HepG2 (cell line): ENCODE measurements around the gene SNAP47. TPM values are rescaled to one million over a fixed set of nuclear protein-coding genes. Genes with fewer than 3 reads are reported as not detected.

Experiments
- ATAC-seq: fragments of 200-7000 bp; cut with Tn5 transposase; 3 replicates; pipeline ENCODE4 v1.9.1; 2020; ENCODE audit warnings: mild to moderate bottlenecking, moderate library complexity
- BruUV-seq: library from RNA; stranded (reverse); fragments of 400-500 nt; replicated peaks from 2 replicates; lab custom pipeline; 2021; lab: Mats Ljungman, UMichigan
- CTCF ChIA-PET: fragments of 300-600 bp; formaldehyde crosslinking; extraction: SDS; loops from one replicate; lab custom pipeline; 2021; ENCODE audit warnings: low total read pairs, inconsistent platforms, low intra/inter-chr PET ratio; lab: Yijun Ruan, JAX
- POLR2A ChIA-PET: fragments of 350-600 bp; sonication (Branson Sonifier 250); formaldehyde crosslinking; loops from one replicate; lab custom pipeline; 2020; ENCODE audit warnings: antibody characterized with exemption, inconsistent platforms; lab: Yijun Ruan, JAX
- DNase-seq: peaks from one replicate; pipeline ENCODE4 v3.0.0-alpha.2; 2015; ENCODE audit warnings: low spot score
- FAIRE-seq: peaks from 3 replicates; lab custom pipeline; 2011; peaks lifted over from hg19 to GRCh38; lab: Jason Lieb, UNC
- H2AFZ ChIP-seq: one replicate; pipeline ENCODE4 v1.6.1; 2011; ENCODE audit warnings: low read length, inconsistent platforms
- H3K27ac ChIP-seq: fragments of 300-600 bp; 3 replicates; pipeline ENCODE4 v1.8.0; 2011; ENCODE audit warnings: mixed run types, mild to moderate bottlenecking, mixed read lengths, low read length, inconsistent platforms; ENCODE audit not compliant: insufficient read depth; ENCODE audit errors: extremely low read length
- H3K27me3 ChIP-seq, 2 experiments: fragments of 200-600 bp in 1 of 2; 2 replicates in 1 of 2; 3 replicates in 1 of 2; pipeline versions ENCODE4 v1.6.0 to v1.8.0; 2011; ENCODE audit warnings: low read length in 2 of 2, mild to moderate bottlenecking in 2 of 2, moderate library complexity in 2 of 2, inconsistent platforms in 1 of 2; ENCODE audit not compliant: insufficient read depth in 2 of 2, control insufficient read depth in 1 of 2
- H3K36me3 ChIP-seq, 2 experiments: fragments of 200-600 bp in 1 of 2; replicated peaks in 1 of 2; 2 replicates in 1 of 2; 3 replicates in 1 of 2; pipeline versions ENCODE4 v1.5.1 to v1.8.0; 2011; ENCODE audit warnings: low read length in 2 of 2, inconsistent platforms in 1 of 2; ENCODE audit not compliant: insufficient read depth in 2 of 2, control insufficient read depth in 1 of 2
- H3K4me1 ChIP-seq: 2 replicates; pipeline ENCODE4 v1.5.1; 2012; ENCODE audit warnings: low read length, inconsistent platforms; ENCODE audit not compliant: insufficient read depth
- H3K4me2 ChIP-seq: 2 replicates; pipeline ENCODE4 v1.6.0; 2011; ENCODE audit warnings: low read depth, low read length, inconsistent platforms
- H3K4me3 ChIP-seq, 3 experiments: fragments of 200-600 bp in 1 of 3; sonication (generic), shearing (Covaris generic) in 1 of 3; replicated peaks in 1 of 3; 2 replicates each; pipeline ENCODE4 v1.5.1; 2011 to 2016; ENCODE audit warnings: low read length in 3 of 3, inconsistent platforms in 2 of 3, low read depth in 2 of 3, mild to moderate bottlenecking in 2 of 3, control low read depth in 1 of 3, mixed read lengths in 1 of 3; ENCODE audit not compliant: insufficient read depth in 1 of 3
- H3K79me2 ChIP-seq: one replicate; pipeline ENCODE4 v1.6.1; 2011; ENCODE audit warnings: low read length, inconsistent platforms; ENCODE audit not compliant: insufficient read depth
- H3K9ac ChIP-seq: 2 replicates; pipeline ENCODE4 v1.6.0; 2011; ENCODE audit warnings: mild to moderate bottlenecking, low read depth, low read length, inconsistent platforms; ENCODE audit not compliant: insufficient read depth
- H3K9me3 ChIP-seq: 2 replicates; pipeline ENCODE4 v1.5.1; 2012; ENCODE audit warnings: mild to moderate bottlenecking, low read length
- H4K20me1 ChIP-seq: 2 replicates; pipeline ENCODE4 v1.6.0; 2011; ENCODE audit warnings: inconsistent platforms, mild to moderate bottlenecking, low read length, moderate library complexity; ENCODE audit not compliant: insufficient read depth
- DDIT3 ChIP-seq: sonication (generic); formaldehyde crosslinking; IDR thresholded peaks from 2 replicates; pipeline ENCODE4 v1.4.0; 2020; ENCODE audit warnings: mild to moderate bottlenecking, missing genetic modification reagents
- DR1 ChIP-seq: sonication (generic); formaldehyde crosslinking; IDR thresholded peaks from 2 replicates; pipeline ENCODE4 v1.8.0; 2021; ENCODE audit warnings: mild to moderate bottlenecking, missing genetic modification reagents, inconsistent platforms
- MBD4 ChIP-seq: IDR thresholded peaks from 2 replicates; pipeline ENCODE4 v1.6.1; 2012; ENCODE audit warnings: low read length, inconsistent platforms, borderline replicate concordance
- PHF8 ChIP-seq: sonication (generic); formaldehyde crosslinking; IDR thresholded peaks from 2 replicates; pipeline ENCODE4 v1.5.0; 2020; ENCODE audit warnings: missing genetic modification reagents
- RBFOX2 ChIP-seq: fragments of 200-400 bp; formaldehyde crosslinking; IDR thresholded peaks from 2 replicates; pipeline ENCODE4 v1.6.1; 2017; ENCODE audit warnings: low read depth, mild to moderate bottlenecking, low read length
- TFAP4 ChIP-seq: sonication (generic); IDR thresholded peaks from 2 replicates; pipeline ENCODE4 v1.6.1; 2016; ENCODE audit warnings: low read depth, borderline replicate concordance
- TOPORS ChIP-seq: sonication (generic); formaldehyde crosslinking; IDR thresholded peaks from 2 replicates; pipeline ENCODE4 v1.8.0; 2023; ENCODE audit warnings: mild to moderate bottlenecking, missing genetic modification reagents
- ZC3H4 ChIP-seq: sonication (generic); formaldehyde crosslinking; IDR thresholded peaks from 2 replicates; pipeline ENCODE4 v1.4.0; 2020; ENCODE audit warnings: missing genetic modification reagents, borderline replicate concordance
- ZFX ChIP-seq: sonication (generic); formaldehyde crosslinking; IDR thresholded peaks from 2 replicates; pipeline ENCODE4 v1.4.0; 2020; ENCODE audit warnings: mild to moderate bottlenecking, low read depth, missing genetic modification reagents, moderate library complexity
- ZNF292 ChIP-seq: sonication (generic); formaldehyde crosslinking; IDR thresholded peaks from 2 replicates; pipeline ENCODE4 v1.8.1; 2022; ENCODE audit warnings: mild to moderate bottlenecking, low read depth, missing genetic modification reagents, borderline replicate concordance
- ZNF333 ChIP-seq: sonication (generic); formaldehyde crosslinking; IDR thresholded peaks from 2 replicates; pipeline ENCODE4 v1.4.0; 2020; ENCODE audit warnings: mild to moderate bottlenecking, missing genetic modification reagents, borderline replicate concordance
- ZNF33B ChIP-seq: sonication (generic); formaldehyde crosslinking; IDR thresholded peaks from 2 replicates; pipeline ENCODE4 v1.5.1; 2020; ENCODE audit warnings: mild to moderate bottlenecking, missing genetic modification reagents
- ZNF501 ChIP-seq: sonication (generic); formaldehyde crosslinking; IDR thresholded peaks from 2 replicates; pipeline ENCODE4 v1.5.1; 2020; ENCODE audit warnings: mild to moderate bottlenecking, moderate library complexity, missing genetic modification reagents
- ZNF563 ChIP-seq: sonication (generic); formaldehyde crosslinking; IDR thresholded peaks from 2 replicates; pipeline ENCODE4 v1.8.0; 2022; ENCODE audit warnings: mild to moderate bottlenecking, moderate library complexity, missing genetic modification reagents
- ZNF816 ChIP-seq: sonication (generic); formaldehyde crosslinking; IDR thresholded peaks from 2 replicates; pipeline ENCODE4 v1.8.0; 2022; ENCODE audit warnings: missing genetic modification reagents, mild to moderate bottlenecking, borderline replicate concordance
- ZNF850 ChIP-seq: sonication (generic); formaldehyde crosslinking; conservative IDR thresholded peaks from 2 replicates; pipeline ENCODE4 v1.9.0; 2021; ENCODE audit warnings: mild to moderate bottlenecking, missing genetic modification reagents
- ZSCAN29 ChIP-seq: sonication (generic); formaldehyde crosslinking; conservative IDR thresholded peaks from 2 replicates; pipeline ENCODE4 v1.4.0; 2020; ENCODE audit warnings: mild to moderate bottlenecking, missing genetic modification reagents
- WGBS: methylation state at CpG from one replicate; pipeline ENCODE4 v1.1.6; 2017; ENCODE audit warnings: low lambda C conversion rate; 5-methylcytosine and 5-hydroxymethylcytosine counted together
- in situ Hi-C: cut with HindIII; loops from 2 replicates; pipeline ENCODE4 v1.10.0; 2017; ENCODE audit warnings: low pct_unique_long_range_greater_than_20kb; ENCODE audit not compliant: extremely low pct_ligation_motif_present
- intact Hi-C: fragments of 100-400 bp; cut with micrococcal nuclease; formaldehyde crosslinking; loops from one replicate; pipeline ENCODE4 v1.10.0; 2022; ENCODE audit not compliant: unreplicated experiment
- polyA plus RNA-seq, 8 experiments: library from polyadenylated mRNA; depleted of rRNA in 3 of 8; stranded (reverse) in 7 of 8; unstranded in 1 of 8; fragments of >200 nt; fragmentation: Illumina TruSeq in 4 of 8; extraction: Trizol in 4 of 8; gene quantifications; 2 replicates each; pipeline versions ENCODE4 v1.2.1 to v1.2.3, GENCODE V29; 2011 to 2016; ENCODE audit warnings: low read depth in 4 of 8, missing spikeins in 1 of 8, mixed read lengths in 1 of 8; ENCODE audit not compliant: insufficient read depth in 1 of 8
- total RNA-seq, 5 experiments: library from RNA; depleted of rRNA; stranded (reverse); fragments of >200 nt; fragmentation: Illumina TruSeq; extraction: Trizol; gene quantifications; 2 replicates each; pipeline ENCODE4 v1.2.3, GENCODE V29; 2016; ENCODE audit warnings: low read depth in 1 of 5
- TF ChIP-seq, protein P1 (sequence below): sonication (generic); formaldehyde crosslinking; IDR thresholded peaks from 2 replicates; pipeline ENCODE4 v1.8.1; 2022; ENCODE audit warnings: low read depth, mild to moderate bottlenecking, missing genetic modification reagents
- TF ChIP-seq, protein P2 (sequence below): sonication (generic); formaldehyde crosslinking; IDR thresholded peaks from 2 replicates; pipeline ENCODE4 v1.5.0; 2020; ENCODE audit warnings: mild to moderate bottlenecking, missing genetic modification reagents, moderate library complexity

The SNAP47 gene
- total and polyA plus RNA-seq, 2 of the 13 experiments (the other 11 are each of a cell fraction or from before 2014, with no cell fraction given) = 13.6 to 25.1 TPM

GRCh38 chr1:227730630-227731151 is 4.5 kb upstream of the SNAP47 start:
- no TSS peak for BruUV-seq
- H3K27ac ChIP-seq = peak overlapping the region; percentile 32
- DNase-seq (peak; percentile 21), FAIRE-seq (no peak), ATAC-seq (peak; percentile 2)
- H3K9me3 ChIP-seq = no peaks in the 10 kb centered on the region
- no peak overlapping the region for H3K9ac ChIP-seq
- peaks cover 4 to 9% of the 10 kb centered on the region in 2 experiments; a peak in 1 of 5 replicates for H3K36me3 ChIP-seq
- peaks cover 50% of the 10 kb centered on the region for H3K4me1 ChIP-seq
- ChIA-PET CTCF (no interaction called here), POLR2A (no interaction called here)
- intact Hi-C loops = no loop called here
- in situ Hi-C loops = no loop called here
- WGBS = no CpG with 5 or more reads among the region's 16 CpGs
- H3K79me2 ChIP-seq = peaks cover 14% of the 10 kb centered on the region
- H3K27me3 ChIP-seq = no peaks in the 10 kb centered on the region; a peak in 1 of 5 replicates
- H4K20me1 ChIP-seq = peaks cover 9% of the 10 kb centered on the region; the same call in 1 of the 2 replicates
- H3K4me2 ChIP-seq = peak overlapping the region; percentile 55
- H3K4me3 ChIP-seq = peak overlapping the region in 1 of 3 experiments; percentile 23; a peak in 1 of 6 replicates
- H2AFZ ChIP-seq = no peak overlapping the region
- no peak for TF ChIP-seq DDIT3 (CRISPR knock-in tag)
- no peak for TF ChIP-seq ZNF333
- TF ChIP-seq RBFOX2 = peak; percentile 47; the same call in 1 of the 2 replicates
- 0 out of 2 replicates have a peak, but pooled peaks have one; percentile 18 for TF ChIP-seq PHF8 (CRISPR knock-in tag)
- TF ChIP-seq DR1 = no peak
- 0 out of 2 replicates have a peak, but pooled peaks have one; percentile 3 for TF ChIP-seq TOPORS
- TF ChIP-seq, protein P1, sequence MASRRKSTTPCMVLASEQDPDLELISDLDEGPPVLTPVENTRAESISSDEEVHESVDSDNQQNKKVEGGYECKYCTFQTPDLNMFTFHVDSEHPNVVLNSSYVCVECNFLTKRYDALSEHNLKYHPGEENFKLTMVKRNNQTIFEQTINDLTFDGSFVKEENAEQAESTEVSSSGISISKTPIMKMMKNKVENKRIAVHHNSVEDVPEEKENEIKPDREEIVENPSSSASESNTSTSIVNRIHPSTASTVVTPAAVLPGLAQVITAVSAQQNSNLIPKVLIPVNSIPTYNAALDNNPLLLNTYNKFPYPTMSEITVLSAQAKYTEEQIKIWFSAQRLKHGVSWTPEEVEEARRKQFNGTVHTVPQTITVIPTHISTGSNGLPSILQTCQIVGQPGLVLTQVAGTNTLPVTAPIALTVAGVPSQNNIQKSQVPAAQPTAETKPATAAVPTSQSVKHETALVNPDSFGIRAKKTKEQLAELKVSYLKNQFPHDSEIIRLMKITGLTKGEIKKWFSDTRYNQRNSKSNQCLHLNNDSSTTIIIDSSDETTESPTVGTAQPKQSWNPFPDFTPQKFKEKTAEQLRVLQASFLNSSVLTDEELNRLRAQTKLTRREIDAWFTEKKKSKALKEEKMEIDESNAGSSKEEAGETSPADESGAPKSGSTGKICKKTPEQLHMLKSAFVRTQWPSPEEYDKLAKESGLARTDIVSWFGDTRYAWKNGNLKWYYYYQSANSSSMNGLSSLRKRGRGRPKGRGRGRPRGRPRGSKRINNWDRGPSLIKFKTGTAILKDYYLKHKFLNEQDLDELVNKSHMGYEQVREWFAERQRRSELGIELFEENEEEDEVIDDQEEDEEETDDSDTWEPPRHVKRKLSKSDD (CRISPR knock-in tag) = peak; percentile 23; the same call in 1 of the 2 replicates
- no peak for TF ChIP-seq MBD4
- no peak for TF ChIP-seq ZC3H4
- 0 out of 2 replicates have a peak, but pooled peaks have one; percentile 32 for TF ChIP-seq ZSCAN29
- TF ChIP-seq ZNF501 (CRISPR knock-in tag) = 0 out of 2 replicates have a peak, but pooled peaks have one; percentile 33
- peak; percentile 25; the same call in 1 of the 2 replicates for TF ChIP-seq TFAP4
- peak; percentile 32; the same call in 1 of the 2 replicates for TF ChIP-seq ZNF292 (CRISPR knock-in tag)
- TF ChIP-seq, protein P2, sequence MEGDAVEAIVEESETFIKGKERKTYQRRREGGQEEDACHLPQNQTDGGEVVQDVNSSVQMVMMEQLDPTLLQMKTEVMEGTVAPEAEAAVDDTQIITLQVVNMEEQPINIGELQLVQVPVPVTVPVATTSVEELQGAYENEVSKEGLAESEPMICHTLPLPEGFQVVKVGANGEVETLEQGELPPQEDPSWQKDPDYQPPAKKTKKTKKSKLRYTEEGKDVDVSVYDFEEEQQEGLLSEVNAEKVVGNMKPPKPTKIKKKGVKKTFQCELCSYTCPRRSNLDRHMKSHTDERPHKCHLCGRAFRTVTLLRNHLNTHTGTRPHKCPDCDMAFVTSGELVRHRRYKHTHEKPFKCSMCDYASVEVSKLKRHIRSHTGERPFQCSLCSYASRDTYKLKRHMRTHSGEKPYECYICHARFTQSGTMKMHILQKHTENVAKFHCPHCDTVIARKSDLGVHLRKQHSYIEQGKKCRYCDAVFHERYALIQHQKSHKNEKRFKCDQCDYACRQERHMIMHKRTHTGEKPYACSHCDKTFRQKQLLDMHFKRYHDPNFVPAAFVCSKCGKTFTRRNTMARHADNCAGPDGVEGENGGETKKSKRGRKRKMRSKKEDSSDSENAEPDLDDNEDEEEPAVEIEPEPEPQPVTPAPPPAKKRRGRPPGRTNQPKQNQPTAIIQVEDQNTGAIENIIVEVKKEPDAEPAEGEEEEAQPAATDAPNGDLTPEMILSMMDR = 0 out of 2 replicates have a peak, but pooled peaks have one; percentile 11
- TF ChIP-seq ZNF563 = no peak
- TF ChIP-seq ZNF816 = no peak
- no peak for TF ChIP-seq ZNF33B (CRISPR knock-in tag)
- no peak for TF ChIP-seq ZNF850 (CRISPR knock-in tag)
- peak; percentile 46; the same call in 1 of the 2 replicates for TF ChIP-seq ZFX
